Neural crest cell (in vitro differentiated cells): ENCODE measurements around the gene PYGB. TPM values are rescaled to one million over a fixed set of nuclear protein-coding genes. Genes with fewer than 3 reads are reported as not detected.
A peak's percentile ranks its signal among the peaks of the same experiment; 100 is the strongest.

Source experiments
- DNase-seq: peaks from one replicate; pipeline ENCODE4 v3.0.0; 2021; ENCODE audit warnings: low read depth, mixed read lengths, low spot score
- H3K27ac Mint-ChIP-seq: one replicate; pipeline ENCODE4 v1.8.0; 2021; ENCODE audit warnings: mild to moderate bottlenecking, mixed read lengths; ENCODE audit not compliant: unreplicated experiment
- H3K27me3 Mint-ChIP-seq: 2 replicates; pipeline ENCODE4 v1.8.0; 2021; ENCODE audit warnings: low read depth, mild to moderate bottlenecking, mixed read lengths
- H3K36me3 Mint-ChIP-seq: 2 replicates; pipeline ENCODE4 v1.8.0; 2021; ENCODE audit warnings: low read depth, mild to moderate bottlenecking, mixed read lengths
- H3K4me1 Mint-ChIP-seq: 2 replicates; pipeline ENCODE4 v1.8.0; 2021; ENCODE audit warnings: mixed read lengths
- H3K4me3 Mint-ChIP-seq: one replicate; pipeline ENCODE4 v1.8.0; 2021; ENCODE audit warnings: mild to moderate bottlenecking, mixed read lengths
- H3K9me3 Mint-ChIP-seq: 2 replicates; pipeline ENCODE4 v1.8.0; 2021; ENCODE audit warnings: mixed read lengths
- CTCF ChIP-seq: fragments of 200-600 bp; sonication (generic); conservative IDR thresholded peaks from 2 replicates; pipeline ENCODE4 v1.5.0; 2021; ENCODE audit warnings: antibody characterized with exemption, mild to moderate bottlenecking
- total RNA-seq: library from RNA; stranded (reverse); gene quantifications from 2 replicates; pipeline ENCODE4 v1.2.1, GENCODE V29; 2021

The PYGB gene
- total RNA-seq, 1 donor from 2014 or later = 77.1 TPM

GRCh38 chr20:25293910-25294458 lies 46.1 kb downstream of the PYGB start:
- no peaks in the 10 kb centered on the region for H3K36me3 Mint-ChIP-seq
- peak overlapping the region; percentile 52 for H3K4me3 Mint-ChIP-seq
- no peaks in the 10 kb centered on the region for H3K9me3 Mint-ChIP-seq
- H3K4me1 Mint-ChIP-seq = peaks cover 6% of the 10 kb centered on the region
- no peak for DNase-seq
- peaks cover 4% of the 10 kb centered on the region for H3K27me3 Mint-ChIP-seq
- H3K27ac Mint-ChIP-seq = no peak overlapping the region
- no peak for TF ChIP-seq CTCF

- peak; percentile 58 for DNase-seq
- no peak overlapping the region for H3K27ac Mint-ChIP-seq
Observed at GRCh38 chr20:25294459-25295385, 46.8 kb downstream of the PYGB start.

GRCh38 chr20:25295386-25296093 lies 47.7 kb downstream of the PYGB start:
- Mint-ChIP-seq H3K4me3 (no peak overlapping the region), H3K4me1 (peaks cover 6% of the 10 kb centered on the region), H3K9me3 (no peaks in the 10 kb centered on the region), H3K36me3 (no peaks in the 10 kb centered on the region), H3K27ac (peak overlapping the region; percentile 43), H3K27me3 (peaks cover 4% of the 10 kb centered on the region)
- DNase-seq = no peak
- no peak for TF ChIP-seq CTCF

More at GRCh38 chr20:25294459-25295385, 46.8 kb downstream of the PYGB start:
- Mint-ChIP-seq H3K4me3 (peak overlapping the region; percentile 23), H3K9me3 (no peaks in the 10 kb centered on the region), H3K4me1 (peaks cover 6% of the 10 kb centered on the region), H3K36me3 (no peaks in the 10 kb centered on the region), H3K27me3 (peaks cover 4% of the 10 kb centered on the region)
- TF ChIP-seq CTCF = peak; percentile 74

GRCh38 chr20:25296094-25297093 lies 48.5 kb downstream of the PYGB start:
- peak overlapping the region; percentile 43 for H3K27ac Mint-ChIP-seq
- TF ChIP-seq CTCF = peak; percentile 45
- no peak for DNase-seq
- no peaks in the 10 kb centered on the region for H3K9me3 Mint-ChIP-seq
- H3K4me3 Mint-ChIP-seq = peak overlapping the region; percentile 31
- H3K36me3 Mint-ChIP-seq = no peaks in the 10 kb centered on the region
- H3K4me1 Mint-ChIP-seq = peaks cover 6% of the 10 kb centered on the region
- peaks cover 4% of the 10 kb centered on the region for H3K27me3 Mint-ChIP-seq
